Measurements from ENCODE around the gene FZD10.

FZD10 gene

DNA sequence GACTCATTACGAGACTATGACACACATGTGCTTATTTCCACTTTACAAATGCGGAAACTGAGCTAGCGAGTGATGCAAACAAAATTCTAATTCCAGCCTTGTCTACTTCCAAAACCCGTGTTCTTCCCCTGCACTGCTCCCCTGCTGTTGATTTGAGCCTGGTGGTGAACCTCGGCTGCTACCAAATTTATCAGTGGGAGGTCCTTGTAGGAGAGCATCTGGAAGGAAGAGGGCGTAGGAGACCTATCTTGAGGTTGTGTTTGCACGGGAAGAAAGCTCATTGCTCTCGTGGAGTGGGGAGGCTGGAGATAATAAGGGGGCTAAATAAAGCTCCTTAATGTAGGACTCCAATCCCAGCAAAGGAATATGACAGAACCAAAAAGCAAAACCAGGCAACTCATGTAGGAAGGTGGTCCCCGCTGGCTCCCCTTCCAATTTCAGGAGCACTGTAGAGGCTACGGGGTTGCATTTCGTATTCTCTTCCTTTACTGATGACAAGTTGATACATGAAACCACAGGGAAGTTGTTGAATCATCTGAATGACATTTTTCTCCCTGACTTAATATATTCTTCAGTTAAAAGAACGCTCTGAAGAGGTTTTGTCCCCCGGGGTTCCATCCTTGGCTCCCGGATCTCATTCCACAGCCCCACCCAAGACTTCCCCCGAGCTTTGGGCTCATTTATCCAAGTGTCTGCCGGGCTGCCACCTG lies 52.6 kb downstream of the FZD10 start:
- no peak for DNase-seq
